ENCODE data around the gene CLDN34.

The CLDN34 gene

GRCh38 chrX:9966775-9967408 is at the start of gene CLDN34:
Gene CLDN34, plus strand, starts transcription at chrX:9967358. Its CDS starts 0 bp downstream, at chrX:9967358.
- no peak for DNase-seq
- no peaks in the 10 kb centered on the region for H3K9me3 ChIP-seq
- H3K36me3 ChIP-seq, result no peaks in the 10 kb centered on the region
- H3K4me1 ChIP-seq, result no peaks in the 10 kb centered on the region
- H3K27ac ChIP-seq, result no peak within 1 kb of the TSS
- intact Hi-C loops (cut with DNase I; ENCODE audit: low total_unique reads), result no loop called here
- TF ChIP-seq CTCF (IDR thresholded peaks at IDR 0.05), result no peak
- no peak within 1 kb of the TSS for H3K4me3 ChIP-seq
- H3K27me3 ChIP-seq, result no peaks in the 10 kb centered on the region

- intact Hi-C loops (cut with DNase I; ENCODE audit: low total_unique reads), result no loop called here
- no peaks in the 10 kb centered on the region for H3K9me3 ChIP-seq
- DNase-seq, result no peak
- H3K4me3 ChIP-seq, result no peak overlapping the region
- no peak for TF ChIP-seq CTCF (IDR thresholded peaks at IDR 0.05)
- H3K4me1 ChIP-seq, result no peaks in the 10 kb centered on the region
- no peaks in the 10 kb centered on the region for H3K36me3 ChIP-seq
- no peaks in the 10 kb centered on the region for H3K27me3 ChIP-seq
- H3K27ac ChIP-seq, result no peak overlapping the region
These were observed 49.3 kb upstream of the CLDN34 start for GRCh38 chrX:9917861-9918260.

- Histone ChIP-seq H3K4me1 (no peaks in the 10 kb centered on the region), H3K27ac (no peak overlapping the region), H3K4me3 (no peak overlapping the region), H3K9me3 (no peaks in the 10 kb centered on the region), H3K27me3 (no peaks in the 10 kb centered on the region), H3K36me3 (no peaks in the 10 kb centered on the region)
- intact Hi-C loops (cut with DNase I; ENCODE audit: low total_unique reads), result no loop called here
- no peak for DNase-seq
- no peak for TF ChIP-seq CTCF (IDR thresholded peaks at IDR 0.05)
These were observed 47.5 kb upstream of the CLDN34 start for GRCh38 chrX:9919632-9920172.

GRCh38 chrX:9921407-9921806 is 45.8 kb upstream of the CLDN34 start:
- Histone ChIP-seq H3K9me3 (no peaks in the 10 kb centered on the region), H3K36me3 (no peaks in the 10 kb centered on the region), H3K4me1 (no peaks in the 10 kb centered on the region), H3K27ac (no peak overlapping the region), H3K4me3 (no peak overlapping the region), H3K27me3 (no peaks in the 10 kb centered on the region)
- no peak for DNase-seq
- intact Hi-C loops (cut with DNase I; ENCODE audit: low total_unique reads), result no loop called here
- TF ChIP-seq CTCF (IDR thresholded peaks at IDR 0.05), result no peak

GRCh38 chrX:9923357-9923756 is 43.8 kb upstream of the CLDN34 start:
- H3K36me3 ChIP-seq, result no peaks in the 10 kb centered on the region
- DNase-seq, result no peak
- no peaks in the 10 kb centered on the region for H3K9me3 ChIP-seq
- intact Hi-C loops (cut with DNase I; ENCODE audit: low total_unique reads), result no loop called here
- TF ChIP-seq CTCF (IDR thresholded peaks at IDR 0.05), result no peak
- H3K27ac ChIP-seq, result no peak overlapping the region
- no peaks in the 10 kb centered on the region for H3K27me3 ChIP-seq
- no peaks in the 10 kb centered on the region for H3K4me1 ChIP-seq
- no peak overlapping the region for H3K4me3 ChIP-seq

Measured in tibial artery (tissue), 4 donors.